HepG2 (cell line): ENCODE results near the gene SRGAP3.

ENCODE experiments used
- BHLHE40 ChIP-seq: IDR thresholded peaks from 2 replicates; pipeline ENCODE4 v1.6.1; 2011; ENCODE audit warnings: low read length, improper control_type of control experiment
- BRD4 ChIP-seq: sonication (generic); formaldehyde crosslinking; IDR thresholded peaks from 2 replicates; pipeline ENCODE4 v1.4.0; 2020; ENCODE audit warnings: missing genetic modification reagents
- CREB1 ChIP-seq, 2 experiments: fragments of 450-650 bp in 1 of 2; IDR thresholded peaks; 2 replicates each; pipeline ENCODE4 v1.6.1; 2016 to 2017; ENCODE audit warnings: control low read depth in 1 of 2, mild to moderate bottlenecking in 1 of 2, missing compliant biosample characterization in 1 of 2, missing genetic modification characterization in 1 of 2
- EEA1 ChIP-seq: sonication (generic); formaldehyde crosslinking; IDR thresholded peaks from 2 replicates; pipeline ENCODE4 v1.5.1; 2020; ENCODE audit warnings: mild to moderate bottlenecking, missing genetic modification reagents, borderline replicate concordance
- EP300 ChIP-seq, 3 experiments: sonication (generic) in 1 of 3; formaldehyde crosslinking in 1 of 3; IDR thresholded peaks; 2 replicates each; pipeline versions ENCODE4 v1.5.1 to v1.6.1; 2011 to 2020; ENCODE audit warnings: low read depth in 2 of 3, low read length in 2 of 3, borderline replicate concordance in 1 of 3, improper control_type of control experiment in 1 of 3, mild to moderate bottlenecking in 1 of 3, missing genetic modification reagents in 1 of 3, moderate library complexity in 1 of 3
- EZH2 ChIP-seq: conservative IDR thresholded peaks from 2 replicates; pipeline ENCODE4 v1.6.1; 2012; ENCODE audit warnings: mild to moderate bottlenecking, low read depth, low read length, moderate library complexity
- POLR2A ChIP-seq, 2 experiments: IDR thresholded peaks; 2 replicates each; pipeline ENCODE4 v1.6.1; 2011; ENCODE audit warnings: low read depth in 2 of 2, low read length in 2 of 2, mild to moderate bottlenecking in 1 of 2, moderate library complexity in 1 of 2; ENCODE audit not compliant: insufficient read depth in 1 of 2
- ZBTB7A ChIP-seq: sonication (generic); formaldehyde crosslinking; IDR thresholded peaks from 2 replicates; pipeline ENCODE4 v1.8.0; 2022; ENCODE audit warnings: mild to moderate bottlenecking, missing genetic modification reagents
- ZMYM4 ChIP-seq: sonication (generic); formaldehyde crosslinking; IDR thresholded peaks from 2 replicates; pipeline ENCODE4 v1.8.1; 2023; ENCODE audit warnings: mild to moderate bottlenecking, missing genetic modification reagents
- ZNF501 ChIP-seq: sonication (generic); formaldehyde crosslinking; IDR thresholded peaks from 2 replicates; pipeline ENCODE4 v1.5.1; 2020; ENCODE audit warnings: mild to moderate bottlenecking, moderate library complexity, missing genetic modification reagents
- TF ChIP-seq, protein P1 (sequence below): sonication (generic); formaldehyde crosslinking; IDR thresholded peaks from 2 replicates; pipeline ENCODE4 v1.4.0; 2020; ENCODE audit warnings: missing genetic modification reagents, borderline replicate concordance
- TF ChIP-seq, protein P2 (sequence below): sonication (generic); formaldehyde crosslinking; conservative IDR thresholded peaks from 2 replicates; pipeline ENCODE4 v1.8.0; 2022; ENCODE audit warnings: missing genetic modification reagents
- TF ChIP-seq, protein P3 (sequence below), 2 experiments: IDR thresholded peaks; 2 replicates each; pipeline ENCODE4 v1.6.1; 2011 to 2012; ENCODE audit warnings: low read length in 2 of 2, borderline replicate concordance in 1 of 2, low read depth in 1 of 2, mild to moderate bottlenecking in 1 of 2, moderate library complexity in 1 of 2

DNA sequence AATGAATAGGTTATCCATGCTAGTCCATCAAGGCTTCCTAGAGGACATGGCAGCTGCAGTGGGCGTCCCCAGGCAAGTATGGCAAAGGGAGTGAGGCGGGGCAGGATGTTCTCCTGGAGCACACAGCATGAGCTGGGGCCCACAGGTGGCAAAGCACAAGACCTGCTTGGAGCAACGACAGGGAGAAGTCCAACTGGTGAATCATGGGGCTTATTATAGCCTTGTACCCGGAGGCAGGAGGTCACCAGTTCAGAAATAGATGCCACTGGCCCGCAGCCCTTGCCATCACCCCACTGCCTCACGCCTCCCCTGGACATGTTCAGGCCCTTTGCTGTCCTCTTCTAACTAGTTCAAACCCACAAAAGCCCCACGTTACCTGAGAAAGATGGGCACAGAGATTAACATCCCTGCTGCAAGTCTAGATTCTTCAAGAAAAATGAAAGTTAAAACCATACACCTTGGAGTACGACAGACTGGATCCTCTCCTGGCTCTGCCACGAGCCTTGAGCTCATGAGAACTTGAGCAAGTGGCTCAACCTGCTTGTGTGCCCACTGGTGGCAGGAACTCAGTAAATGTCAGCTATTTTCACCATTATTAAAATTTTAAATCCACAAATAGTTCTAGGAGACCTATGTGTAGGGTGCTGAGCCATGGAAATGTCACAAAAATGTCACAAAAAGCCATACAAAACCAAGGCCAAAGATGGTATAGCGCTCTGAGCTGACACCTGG, 1.8 kb upstream of the SRGAP3 start:
- TF ChIP-seq ZMYM4 (CRISPR knock-in tag) (no peak), POLR2A (IDR thresholded peaks at IDR 0.05; ENCODE audit: insufficient read depth in 1 of 2, low read depth in 2 of 2, low read length in 2 of 2) (no peak), ZNF501 (CRISPR knock-in tag) (no peak), CREB1 (IDR thresholded peaks at IDR 0.05) (no peak), CREB1 (CRISPR knock-in tag; IDR thresholded peaks at IDR 0.05) (no peak), EEA1 (CRISPR knock-in tag) (no peak), BHLHE40 (no peak), BRD4 (CRISPR knock-in tag) (no peak), EP300 (IDR thresholded peaks at IDR 0.05; ENCODE audit: low read depth in 2 of 2, low read length in 2 of 2) (no peak), EP300 (CRISPR knock-in tag; IDR thresholded peaks at IDR 0.05; ENCODE audit: borderline replicate concordance) (no peak), EZH2 (no peak), ZBTB7A (CRISPR knock-in tag) (no peak)
- TF ChIP-seq, protein P1, sequence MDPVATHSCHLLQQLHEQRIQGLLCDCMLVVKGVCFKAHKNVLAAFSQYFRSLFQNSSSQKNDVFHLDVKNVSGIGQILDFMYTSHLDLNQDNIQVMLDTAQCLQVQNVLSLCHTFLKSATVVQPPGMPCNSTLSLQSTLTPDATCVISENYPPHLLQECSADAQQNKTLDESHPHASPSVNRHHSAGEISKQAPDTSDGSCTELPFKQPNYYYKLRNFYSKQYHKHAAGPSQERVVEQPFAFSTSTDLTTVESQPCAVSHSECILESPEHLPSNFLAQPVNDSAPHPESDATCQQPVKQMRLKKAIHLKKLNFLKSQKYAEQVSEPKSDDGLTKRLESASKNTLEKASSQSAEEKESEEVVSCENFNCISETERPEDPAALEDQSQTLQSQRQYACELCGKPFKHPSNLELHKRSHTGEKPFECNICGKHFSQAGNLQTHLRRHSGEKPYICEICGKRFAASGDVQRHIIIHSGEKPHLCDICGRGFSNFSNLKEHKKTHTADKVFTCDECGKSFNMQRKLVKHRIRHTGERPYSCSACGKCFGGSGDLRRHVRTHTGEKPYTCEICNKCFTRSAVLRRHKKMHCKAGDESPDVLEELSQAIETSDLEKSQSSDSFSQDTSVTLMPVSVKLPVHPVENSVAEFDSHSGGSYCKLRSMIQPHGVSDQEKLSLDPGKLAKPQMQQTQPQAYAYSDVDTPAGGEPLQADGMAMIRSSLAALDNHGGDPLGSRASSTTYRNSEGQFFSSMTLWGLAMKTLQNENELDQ (CRISPR knock-in tag): no peak
- TF ChIP-seq, protein P2, sequence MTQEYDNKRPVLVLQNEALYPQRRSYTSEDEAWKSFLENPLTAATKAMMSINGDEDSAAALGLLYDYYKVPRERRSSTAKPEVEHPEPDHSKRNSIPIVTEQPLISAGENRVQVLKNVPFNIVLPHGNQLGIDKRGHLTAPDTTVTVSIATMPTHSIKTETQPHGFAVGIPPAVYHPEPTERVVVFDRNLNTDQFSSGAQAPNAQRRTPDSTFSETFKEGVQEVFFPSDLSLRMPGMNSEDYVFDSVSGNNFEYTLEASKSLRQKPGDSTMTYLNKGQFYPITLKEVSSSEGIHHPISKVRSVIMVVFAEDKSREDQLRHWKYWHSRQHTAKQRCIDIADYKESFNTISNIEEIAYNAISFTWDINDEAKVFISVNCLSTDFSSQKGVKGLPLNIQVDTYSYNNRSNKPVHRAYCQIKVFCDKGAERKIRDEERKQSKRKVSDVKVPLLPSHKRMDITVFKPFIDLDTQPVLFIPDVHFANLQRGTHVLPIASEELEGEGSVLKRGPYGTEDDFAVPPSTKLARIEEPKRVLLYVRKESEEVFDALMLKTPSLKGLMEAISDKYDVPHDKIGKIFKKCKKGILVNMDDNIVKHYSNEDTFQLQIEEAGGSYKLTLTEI (CRISPR knock-in tag): no peak
- TF ChIP-seq, protein P3, sequence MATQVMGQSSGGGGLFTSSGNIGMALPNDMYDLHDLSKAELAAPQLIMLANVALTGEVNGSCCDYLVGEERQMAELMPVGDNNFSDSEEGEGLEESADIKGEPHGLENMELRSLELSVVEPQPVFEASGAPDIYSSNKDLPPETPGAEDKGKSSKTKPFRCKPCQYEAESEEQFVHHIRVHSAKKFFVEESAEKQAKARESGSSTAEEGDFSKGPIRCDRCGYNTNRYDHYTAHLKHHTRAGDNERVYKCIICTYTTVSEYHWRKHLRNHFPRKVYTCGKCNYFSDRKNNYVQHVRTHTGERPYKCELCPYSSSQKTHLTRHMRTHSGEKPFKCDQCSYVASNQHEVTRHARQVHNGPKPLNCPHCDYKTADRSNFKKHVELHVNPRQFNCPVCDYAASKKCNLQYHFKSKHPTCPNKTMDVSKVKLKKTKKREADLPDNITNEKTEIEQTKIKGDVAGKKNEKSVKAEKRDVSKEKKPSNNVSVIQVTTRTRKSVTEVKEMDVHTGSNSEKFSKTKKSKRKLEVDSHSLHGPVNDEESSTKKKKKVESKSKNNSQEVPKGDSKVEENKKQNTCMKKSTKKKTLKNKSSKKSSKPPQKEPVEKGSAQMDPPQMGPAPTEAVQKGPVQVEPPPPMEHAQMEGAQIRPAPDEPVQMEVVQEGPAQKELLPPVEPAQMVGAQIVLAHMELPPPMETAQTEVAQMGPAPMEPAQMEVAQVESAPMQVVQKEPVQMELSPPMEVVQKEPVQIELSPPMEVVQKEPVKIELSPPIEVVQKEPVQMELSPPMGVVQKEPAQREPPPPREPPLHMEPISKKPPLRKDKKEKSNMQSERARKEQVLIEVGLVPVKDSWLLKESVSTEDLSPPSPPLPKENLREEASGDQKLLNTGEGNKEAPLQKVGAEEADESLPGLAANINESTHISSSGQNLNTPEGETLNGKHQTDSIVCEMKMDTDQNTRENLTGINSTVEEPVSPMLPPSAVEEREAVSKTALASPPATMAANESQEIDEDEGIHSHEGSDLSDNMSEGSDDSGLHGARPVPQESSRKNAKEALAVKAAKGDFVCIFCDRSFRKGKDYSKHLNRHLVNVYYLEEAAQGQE (IDR thresholded peaks at IDR 0.05; ENCODE audit: borderline replicate concordance in 1 of 2, low read depth in 1 of 2, low read length in 2 of 2): no peak
